Large intestine (tissue), 1 donor: Measurements from ENCODE around the gene RBM43. TPM values are rescaled to one million over a fixed set of nuclear protein-coding genes. Genes with fewer than 3 reads are reported as not detected.

Experiments used
- polyA plus RNA-seq: library from polyadenylated mRNA; unstranded; fragments of 120-200 nt; gene quantifications from one replicate; pipeline ENCODE4 v1.2.1, GENCODE V29; 2013

The RBM43 gene
- polyA plus RNA-seq, 1 donor, result 5.0 TPM

Other genes with a start within 250 kb of the RBM43 start
- 20.9 TPM for gene NMI, start 27.8 kb upstream of the RBM43 start, polyA plus RNA-seq
- gene TNFAIP6, start 95.7 kb upstream of the RBM43 start, polyA plus RNA-seq, result 2.9 TPM
- 19.1 TPM for gene RIF1, start 148.0 kb upstream of the RBM43 start, polyA plus RNA-seq